ENCODE data around the gene SLC6A11. TPM values are rescaled to one million over a fixed set of nuclear protein-coding genes. Genes with fewer than 3 reads are reported as not detected.

SLC6A11 gene
- total RNA-seq, 1 experiment from 2014 or later = not detected

- no peaks in the 10 kb centered on the region for H3K4me1 ChIP-seq (replicated peaks; ENCODE audit: insufficient read depth)
- H3K9me3 ChIP-seq (ENCODE audit: insufficient read depth, low read depth) = no peaks in the 10 kb centered on the region; the same call in 1 of the 2 replicates
- ChIA-PET CTCF (interaction anchor here (1.2 kb wide), 1 partner anchor 114 kb away, joined by 3 read pairs; no protein-coding TSS in a partner anchor), POLR2A (ENCODE audit: unreplicated experiment) (no interaction called here)
- no peaks in the 10 kb centered on the region for H3K79me2 ChIP-seq (ENCODE audit: low read depth)
- H3K36me3 ChIP-seq (ENCODE audit: low read depth) = no peaks in the 10 kb centered on the region
- H3K27me3 ChIP-seq (ENCODE audit: insufficient read depth, low read depth) = peaks cover 74% of the 10 kb centered on the region
- H2AFZ ChIP-seq = no peak overlapping the region
- H4K20me1 ChIP-seq (ENCODE audit: insufficient read depth) = no peaks in the 10 kb centered on the region
- intact Hi-C loops (cut with micrococcal nuclease; ENCODE audit: unreplicated experiment) = no loop called here
- no peak overlapping the region for H3K27ac ChIP-seq
- H3K9me2 ChIP-seq (ENCODE audit: insufficient read depth) = no peaks in the 10 kb centered on the region
- TF ChIP-seq EZH2 (IDR thresholded peaks at IDR 0.05; ENCODE audit: low read depth) = no peak
- no peaks in the 10 kb centered on the region for H3F3A ChIP-seq (ENCODE audit: insufficient read depth, low read depth)
- H3K4me3 ChIP-seq = no peak overlapping the region
- H3K4me2 ChIP-seq = no peak overlapping the region
- BruUV-seq (replicated peaks) = no TSS peak
- DNase-seq = no peak
These were observed 128.8 kb downstream of the SLC6A11 start for GRCh38 chr3:10944866-10945265.

- POLR2A ChIA-PET (ENCODE audit: unreplicated experiment) = no interaction called here
- intact Hi-C loops (cut with micrococcal nuclease; ENCODE audit: unreplicated experiment) = loop anchor here (1.0 kb wide), 1 partner anchor 114 kb away; no protein-coding TSS in a partner anchor
- peak; percentile 91 for TF ChIP-seq CTCF (conservative IDR thresholded peaks at IDR 0.05)
- TF ChIP-seq EZH2 (IDR thresholded peaks at IDR 0.05; ENCODE audit: low read depth) = no peak
- Histone ChIP-seq H2AFZ (no peak overlapping the region), H3K9me3 (ENCODE audit: insufficient read depth, low read depth) (no peaks in the 10 kb centered on the region; the same call in 1 of the 2 replicates), H3K36me3 (ENCODE audit: low read depth) (no peaks in the 10 kb centered on the region), H3K27ac (no peak overlapping the region), H3K9me2 (ENCODE audit: insufficient read depth) (no peaks in the 10 kb centered on the region), H3K4me3 (no peak overlapping the region), H3K4me2 (no peak overlapping the region), H4K20me1 (ENCODE audit: insufficient read depth) (no peaks in the 10 kb centered on the region), H3K79me2 (ENCODE audit: low read depth) (no peaks in the 10 kb centered on the region), H3K4me1 (replicated peaks; ENCODE audit: insufficient read depth) (no peaks in the 10 kb centered on the region), H3K27me3 (ENCODE audit: insufficient read depth, low read depth) (peaks cover 73% of the 10 kb centered on the region), H3F3A (ENCODE audit: insufficient read depth, low read depth) (no peaks in the 10 kb centered on the region)
- no TSS peak for BruUV-seq (replicated peaks)
- DNase-seq = peak in 1 of 2 experiments; percentile 27
- CTCF ChIA-PET = interaction anchor here (0.7 to 1.2 kb wide), 2 partner anchors 113 to 619 kb away, joined by 3 to 5 read pairs; no protein-coding TSS in a partner anchor
These were observed 129.8 kb downstream of the SLC6A11 start for GRCh38 chr3:10945683-10946287.

GRCh38 chr3:10946526-10946925 lies 130.5 kb downstream of the SLC6A11 start:
- Histone ChIP-seq H2AFZ (no peak overlapping the region), H3K27ac (no peak overlapping the region), H3K4me3 (no peak overlapping the region), H3K27me3 (ENCODE audit: insufficient read depth, low read depth) (peaks cover 72% of the 10 kb centered on the region), H4K20me1 (ENCODE audit: insufficient read depth) (no peaks in the 10 kb centered on the region), H3K79me2 (ENCODE audit: low read depth) (no peaks in the 10 kb centered on the region), H3F3A (ENCODE audit: insufficient read depth, low read depth) (no peaks in the 10 kb centered on the region), H3K9me2 (ENCODE audit: insufficient read depth) (no peaks in the 10 kb centered on the region), H3K4me2 (no peak overlapping the region), H3K9me3 (ENCODE audit: insufficient read depth, low read depth) (no peaks in the 10 kb centered on the region; the same call in 1 of the 2 replicates), H3K36me3 (ENCODE audit: low read depth) (no peaks in the 10 kb centered on the region), H3K4me1 (replicated peaks; ENCODE audit: insufficient read depth) (no peaks in the 10 kb centered on the region)
- intact Hi-C loops (cut with micrococcal nuclease; ENCODE audit: unreplicated experiment) = loop anchor here (1.0 kb wide), 1 partner anchor 113 kb away; no protein-coding TSS in a partner anchor
- no peak for DNase-seq
- POLR2A ChIA-PET (ENCODE audit: unreplicated experiment) = no interaction called here
- no TSS peak for BruUV-seq (replicated peaks)
- TF ChIP-seq CTCF (conservative IDR thresholded peaks at IDR 0.05) (no peak), EZH2 (IDR thresholded peaks at IDR 0.05; ENCODE audit: low read depth) (no peak)
- CTCF ChIA-PET = interaction anchor here (0.6 kb wide), 1 partner anchor 377 kb away, joined by 4 read pairs; no protein-coding TSS in a partner anchor
